ENCODE results near the gene TLN1. TPM values are rescaled to one million over a fixed set of nuclear protein-coding genes. Genes with fewer than 3 reads are reported as not detected.

The TLN1 gene
- total RNA-seq, 2 donors from 2014 or later: 273 to 370 TPM

- TF ChIP-seq CTCF (IDR thresholded peaks at IDR 0.05): no peak
- H3K4me1 ChIP-seq: peaks cover 0 to 44% of the 10 kb centered on the region in 2 donors
Observed at GRCh38 chr9:35757226-35757891, 25.4 kb upstream of the TLN1 start.

GRCh38 chr9:35756275-35757225, 24.6 kb upstream of the TLN1 start:
- peaks cover 0 to 44% of the 10 kb centered on the region in 2 donors for H3K4me1 ChIP-seq
- H3K4me3 ChIP-seq: peak overlapping the region; percentile 61 to 67
- peak overlapping the region; percentile 90 to 95 for H3K27ac ChIP-seq
- no peaks in the 10 kb centered on the region for H3K9me3 ChIP-seq
- H3K36me3 ChIP-seq: peaks cover 27% of the 10 kb centered on the region
- peak; percentile 52 to 76 for TF ChIP-seq CTCF (IDR thresholded peaks at IDR 0.05)
- no peaks in the 10 kb centered on the region for H3K27me3 ChIP-seq
- peak; percentile 73 for DNase-seq (ENCODE audit: low spot score)

More at GRCh38 chr9:35757226-35757891, 25.4 kb upstream of the TLN1 start:
- no peaks in the 10 kb centered on the region for H3K9me3 ChIP-seq
- peaks cover 19% of the 10 kb centered on the region for H3K36me3 ChIP-seq
- peak overlapping the region; percentile 61 to 67 for H3K4me3 ChIP-seq
- DNase-seq (ENCODE audit: low spot score): peak; percentile 66
- H3K27me3 ChIP-seq: no peaks in the 10 kb centered on the region
- H3K27ac ChIP-seq: peak overlapping the region; percentile 90 to 95

- no peaks in the 10 kb centered on the region for H3K27me3 ChIP-seq
- peaks cover 39% of the 10 kb centered on the region for H3K36me3 ChIP-seq
- no peak for TF ChIP-seq CTCF (IDR thresholded peaks at IDR 0.05)
- no peaks in the 10 kb centered on the region for H3K9me3 ChIP-seq
- H3K27ac ChIP-seq: no peak overlapping the region
- no peak overlapping the region for H3K4me3 ChIP-seq
- peaks cover 0 to 42% of the 10 kb centered on the region in 2 donors for H3K4me1 ChIP-seq
- DNase-seq (ENCODE audit: low spot score): no peak
Observed at GRCh38 chr9:35755071-35755470, 23.1 kb upstream of the TLN1 start.

- TF ChIP-seq CTCF (IDR thresholded peaks at IDR 0.05): no peak
- Histone ChIP-seq H3K27me3 (no peaks in the 10 kb centered on the region), H3K4me1 (peaks cover 0 to 50% of the 10 kb centered on the region in 2 donors), H3K9me3 (no peaks in the 10 kb centered on the region), H3K4me3 (no peak within 1 kb of the TSS), H3K36me3 (peaks cover 39% of the 10 kb centered on the region), H3K27ac (no peak within 1 kb of the TSS)
- DNase-seq (ENCODE audit: low spot score): no peak
Observed at GRCh38 chr9:35754264-35754663, 22.3 kb upstream of the TLN1 start, which contains the start of gene MSMP. TSS of gene MSMP (minus strand) at chr9:35754276. CDS start at chr9:35754129, 147 bp downstream.

- H3K36me3 ChIP-seq: peaks cover 39% of the 10 kb centered on the region
- H3K4me1 ChIP-seq: peaks cover 0 to 44% of the 10 kb centered on the region in 2 donors
Observed at GRCh38 chr9:35753466-35753865, 21.5 kb upstream of the TLN1 start.

More at GRCh38 chr9:35753466-35753865, 21.5 kb upstream of the TLN1 start:
- Histone ChIP-seq H3K27me3 (no peaks in the 10 kb centered on the region), H3K4me3 (no peak overlapping the region), H3K27ac (no peak overlapping the region), H3K9me3 (no peaks in the 10 kb centered on the region)
- no peak for DNase-seq (ENCODE audit: low spot score)
- TF ChIP-seq CTCF (IDR thresholded peaks at IDR 0.05): no peak

Data from right atrium auricular region (tissue), 2 donors.